GM12872 (cell line): ENCODE results near the gene PTCD2.

Source experiments
- TF ChIP-seq, protein P1 (sequence below): IDR thresholded peaks from 3 replicates; pipeline ENCODE4 v1.5.1; 2011; ENCODE audit warnings: low read depth, mild to moderate bottlenecking, low read length, moderate library complexity; ENCODE audit not compliant: insufficient read depth

Gene PTCD2

GRCh38 chr5:72352616-72353015 lies 32.4 kb downstream of the PTCD2 start:
- TF ChIP-seq, protein P1, sequence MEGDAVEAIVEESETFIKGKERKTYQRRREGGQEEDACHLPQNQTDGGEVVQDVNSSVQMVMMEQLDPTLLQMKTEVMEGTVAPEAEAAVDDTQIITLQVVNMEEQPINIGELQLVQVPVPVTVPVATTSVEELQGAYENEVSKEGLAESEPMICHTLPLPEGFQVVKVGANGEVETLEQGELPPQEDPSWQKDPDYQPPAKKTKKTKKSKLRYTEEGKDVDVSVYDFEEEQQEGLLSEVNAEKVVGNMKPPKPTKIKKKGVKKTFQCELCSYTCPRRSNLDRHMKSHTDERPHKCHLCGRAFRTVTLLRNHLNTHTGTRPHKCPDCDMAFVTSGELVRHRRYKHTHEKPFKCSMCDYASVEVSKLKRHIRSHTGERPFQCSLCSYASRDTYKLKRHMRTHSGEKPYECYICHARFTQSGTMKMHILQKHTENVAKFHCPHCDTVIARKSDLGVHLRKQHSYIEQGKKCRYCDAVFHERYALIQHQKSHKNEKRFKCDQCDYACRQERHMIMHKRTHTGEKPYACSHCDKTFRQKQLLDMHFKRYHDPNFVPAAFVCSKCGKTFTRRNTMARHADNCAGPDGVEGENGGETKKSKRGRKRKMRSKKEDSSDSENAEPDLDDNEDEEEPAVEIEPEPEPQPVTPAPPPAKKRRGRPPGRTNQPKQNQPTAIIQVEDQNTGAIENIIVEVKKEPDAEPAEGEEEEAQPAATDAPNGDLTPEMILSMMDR = no peak

- TF ChIP-seq, protein P1 = no peak
These were observed 32.9 kb downstream of the PTCD2 start for GRCh38 chr5:72353046-72353445.

GRCh38 chr5:72355706-72356299 lies 35.6 kb downstream of the PTCD2 start:
- TF ChIP-seq, protein P1 = peak; percentile 31; the same call in 2 of the 3 replicates

DNA sequence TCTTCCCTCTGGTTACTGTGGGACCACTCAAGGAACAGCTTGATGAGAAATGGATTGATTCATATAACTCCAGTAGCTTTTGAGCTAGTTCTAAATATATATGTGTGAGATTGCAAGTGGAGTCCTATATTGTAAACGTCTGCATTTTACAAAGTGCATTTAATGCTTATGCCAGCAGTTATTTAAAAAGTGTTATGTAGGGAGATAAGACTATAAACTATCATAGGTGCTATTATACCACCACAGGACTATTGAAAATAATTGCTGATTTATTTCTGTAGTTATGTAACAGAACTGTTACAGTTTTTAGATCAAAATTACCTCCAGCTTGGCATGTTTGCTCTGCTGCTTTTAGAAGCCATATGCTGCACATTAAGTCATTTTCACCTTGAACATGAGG lies 36.2 kb downstream of the PTCD2 start:
- TF ChIP-seq, protein P1 = no peak

DNA sequence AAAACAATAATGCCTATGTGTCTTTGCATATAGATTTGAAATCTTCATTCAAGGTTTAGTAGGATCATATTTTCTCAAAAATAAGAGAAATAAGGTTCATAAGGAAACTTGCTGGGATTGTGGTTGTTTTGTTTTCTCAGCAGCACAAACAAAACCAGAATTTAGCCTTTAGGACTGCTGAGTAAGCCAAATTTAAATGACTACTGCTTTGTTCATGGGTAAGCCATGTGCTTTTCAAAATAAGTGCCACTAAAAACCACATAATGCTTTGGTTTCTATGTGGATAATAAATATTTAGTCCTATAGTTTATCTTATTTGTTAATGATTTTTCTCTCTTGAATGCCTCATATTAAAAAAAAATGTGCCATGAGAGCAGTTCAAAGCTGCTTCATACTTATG lies 38.8 kb downstream of the PTCD2 start:
- TF ChIP-seq, protein P1 = no peak

DNA sequence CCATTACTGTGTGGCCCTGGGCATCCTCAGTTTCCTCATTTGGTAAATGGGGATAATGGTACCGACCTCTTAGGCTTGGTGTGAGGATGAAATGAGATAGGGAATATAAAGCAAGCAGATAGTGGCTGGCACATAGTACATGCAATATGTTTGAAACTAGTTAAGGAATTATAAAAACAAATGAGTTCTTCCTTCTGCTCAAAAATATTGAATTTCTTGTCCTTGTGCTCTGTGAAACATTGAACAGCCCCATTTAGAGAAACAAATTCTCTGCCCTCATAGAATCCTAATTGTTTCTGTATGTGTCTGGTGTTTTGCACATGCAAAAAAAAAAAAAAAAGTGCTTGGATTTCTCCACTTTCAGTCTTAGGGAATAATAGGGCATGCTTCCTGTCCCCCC lies 39.7 kb downstream of the PTCD2 start:
- TF ChIP-seq, protein P1 = no peak

DNA sequence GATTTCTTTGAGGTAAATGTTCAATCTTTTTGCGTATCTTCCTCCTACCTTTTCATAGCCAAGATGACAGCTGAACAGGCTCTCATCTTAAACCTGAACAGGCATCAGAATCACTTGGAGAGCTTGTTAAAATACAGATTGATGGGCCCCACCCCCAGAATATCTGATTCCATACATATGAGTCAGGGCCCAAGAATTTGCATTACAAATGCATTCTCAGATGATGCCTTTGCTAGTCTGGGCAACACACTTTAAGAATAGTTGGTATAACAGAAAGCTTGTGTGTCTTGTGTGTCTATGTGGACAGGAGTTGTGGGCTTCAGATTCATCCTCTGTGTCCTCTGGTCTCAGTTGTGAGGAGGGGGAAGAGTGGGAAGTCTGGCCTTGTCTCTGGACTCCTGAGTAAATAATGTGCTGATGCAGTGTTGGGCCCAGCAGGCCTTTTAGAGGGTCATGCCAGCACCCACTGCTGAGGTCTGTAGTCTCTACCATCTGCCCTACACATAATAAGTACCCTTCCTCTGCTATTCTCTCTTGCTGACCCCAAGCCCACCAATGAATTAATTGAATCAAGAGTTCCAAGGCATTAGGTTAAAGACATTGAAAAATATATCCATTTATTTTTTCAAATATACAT lies 43.1 kb downstream of the PTCD2 start:
- TF ChIP-seq, protein P1 = no peak
